SK-N-MC (cell line): ENCODE measurements around the gene FCRL2.

Source experiments
- DNase-seq: peaks from one replicate; pipeline ENCODE4 v3.0.0-alpha.2; 2011; ENCODE audit warnings: low read depth, low spot score
- H3K27ac ChIP-seq: fragments of 200-600 bp; sonication (generic); 2 replicates; pipeline ENCODE4 v1.5.1; 2016; ENCODE audit warnings: mixed run types
- H3K36me3 ChIP-seq: fragments of 200-600 bp; sonication (generic); 2 replicates; pipeline ENCODE4 v1.6.1; 2017; ENCODE audit warnings: antibody characterized with exemption, low read length, mixed read lengths; ENCODE audit not compliant: insufficient read depth
- H3K4me3 ChIP-seq: fragments of 200-600 bp; sonication (generic); 2 replicates; pipeline ENCODE4 v1.5.1; 2016
- H3K9ac ChIP-seq: fragments of 200-600 bp; sonication (generic); 2 replicates; pipeline ENCODE4 v1.8.0; 2017; ENCODE audit warnings: mixed run types, mixed read lengths; ENCODE audit not compliant: insufficient read length
- H3K9me3 ChIP-seq: fragments of 200-600 bp; sonication (generic); 2 replicates; pipeline ENCODE4 v1.6.1; 2017; ENCODE audit warnings: low read depth, mild to moderate bottlenecking, antibody characterized with exemption, low read length, moderate library complexity, mixed read lengths
- EZH2 ChIP-seq: fragments of 200-600 bp; sonication (generic); IDR thresholded peaks from one replicate; pipeline ENCODE4 v1.6.1; 2017; ENCODE audit warnings: antibody characterized with exemption
- FOXP2 ChIP-seq: optimal IDR thresholded peaks from 2 replicates; pipeline ENCODE3; 2011; ENCODE audit warnings: mild to moderate bottlenecking, moderate library complexity; ENCODE audit not compliant: insufficient read depth; ENCODE audit errors: extremely low read length, control extremely low read depth
- POLR2AphosphoS5 ChIP-seq: IDR thresholded peaks from 2 replicates; pipeline ENCODE4 v1.6.1; 2012; ENCODE audit warnings: mild to moderate bottlenecking, low read depth, low read length, borderline replicate concordance

FCRL2 gene

GRCh38 chr1:157734321-157734720, 42.6 kb downstream of the FCRL2 start:
- Histone ChIP-seq H3K9me3 (no peaks in the 10 kb centered on the region), H3K4me3 (no peak overlapping the region), H3K27ac (no peak overlapping the region), H3K9ac (no peak overlapping the region), H3K36me3 (no peaks in the 10 kb centered on the region)
- TF ChIP-seq FOXP2 = no peak
- TF ChIP-seq EZH2 = no peak
- TF ChIP-seq POLR2AphosphoS5 = no peak
- no peak for DNase-seq

GRCh38 chr1:157732755-157733154, 44.2 kb downstream of the FCRL2 start:
- no peak overlapping the region for H3K27ac ChIP-seq
- H3K9ac ChIP-seq = no peak overlapping the region
- H3K9me3 ChIP-seq = no peaks in the 10 kb centered on the region
- no peaks in the 10 kb centered on the region for H3K36me3 ChIP-seq
- H3K4me3 ChIP-seq = no peak overlapping the region
- TF ChIP-seq EZH2 (no peak), POLR2AphosphoS5 (no peak), FOXP2 (no peak)
- DNase-seq = no peak

- H3K9me3 ChIP-seq = no peaks in the 10 kb centered on the region
- DNase-seq = no peak
- TF ChIP-seq EZH2 = no peak
- TF ChIP-seq POLR2AphosphoS5 = no peak
- TF ChIP-seq FOXP2 = no peak
- no peak overlapping the region for H3K9ac ChIP-seq
- no peaks in the 10 kb centered on the region for H3K36me3 ChIP-seq
- H3K4me3 ChIP-seq = no peak overlapping the region
- H3K27ac ChIP-seq = no peak overlapping the region
Measured at GRCh38 chr1:157725221-157725577, 51.7 kb downstream of the FCRL2 start.

GRCh38 chr1:157724537-157725220, 52.3 kb downstream of the FCRL2 start:
- no peak overlapping the region for H3K27ac ChIP-seq
- no peak for TF ChIP-seq FOXP2
- TF ChIP-seq POLR2AphosphoS5 = no peak
- TF ChIP-seq EZH2 = no peak
- no peak for DNase-seq

GRCh38 chr1:157723157-157723556, 53.8 kb downstream of the FCRL2 start:
- H3K9me3 ChIP-seq = no peaks in the 10 kb centered on the region
- TF ChIP-seq EZH2 (no peak), FOXP2 (no peak), POLR2AphosphoS5 (no peak)
- DNase-seq = no peak
- H3K36me3 ChIP-seq = no peaks in the 10 kb centered on the region
- H3K4me3 ChIP-seq = no peak overlapping the region
- H3K27ac ChIP-seq = no peak overlapping the region
- H3K9ac ChIP-seq = no peak overlapping the region

More at GRCh38 chr1:157724537-157725220, 52.3 kb downstream of the FCRL2 start:
- Histone ChIP-seq H3K9me3 (no peaks in the 10 kb centered on the region), H3K36me3 (no peaks in the 10 kb centered on the region), H3K9ac (no peak overlapping the region), H3K4me3 (no peak overlapping the region)

GRCh38 chr1:157721985-157722384, 54.9 kb downstream of the FCRL2 start:
- Histone ChIP-seq H3K4me3 (no peak overlapping the region), H3K36me3 (no peaks in the 10 kb centered on the region), H3K9me3 (no peaks in the 10 kb centered on the region), H3K9ac (no peak overlapping the region), H3K27ac (no peak overlapping the region)
- no peak for TF ChIP-seq FOXP2
- no peak for TF ChIP-seq POLR2AphosphoS5
- no peak for DNase-seq

- no peaks in the 10 kb centered on the region for H3K9me3 ChIP-seq
- no peaks in the 10 kb centered on the region for H3K36me3 ChIP-seq
- H3K9ac ChIP-seq = no peak overlapping the region
- no peak overlapping the region for H3K27ac ChIP-seq
- TF ChIP-seq FOXP2 = no peak
- no peak for TF ChIP-seq POLR2AphosphoS5
- no peak for TF ChIP-seq EZH2
- no peak for DNase-seq
- H3K4me3 ChIP-seq = no peak overlapping the region
Measured at GRCh38 chr1:157715736-157716135, 61.2 kb downstream of the FCRL2 start.

- no peak overlapping the region for H3K9ac ChIP-seq
- no peak overlapping the region for H3K4me3 ChIP-seq
- TF ChIP-seq FOXP2 (no peak), POLR2AphosphoS5 (no peak), EZH2 (no peak)
- no peaks in the 10 kb centered on the region for H3K36me3 ChIP-seq
- no peak for DNase-seq
- H3K27ac ChIP-seq = no peak overlapping the region
- no peaks in the 10 kb centered on the region for H3K9me3 ChIP-seq
Measured at GRCh38 chr1:157711802-157712201, 65.1 kb downstream of the FCRL2 start.

GRCh38 chr1:157704878-157705277, 72.1 kb downstream of the FCRL2 start:
- Histone ChIP-seq H3K36me3 (no peaks in the 10 kb centered on the region), H3K9me3 (no peaks in the 10 kb centered on the region), H3K27ac (no peak overlapping the region), H3K9ac (no peak overlapping the region), H3K4me3 (no peak overlapping the region)
- TF ChIP-seq EZH2 = no peak
- TF ChIP-seq POLR2AphosphoS5 = no peak
- TF ChIP-seq FOXP2 = no peak
- DNase-seq = no peak
